Epidermal melanocyte (primary cell): ENCODE measurements around the gene ABCB9.
A peak's percentile ranks its signal among the peaks of the same experiment; 100 is the strongest.

Experiments
- DNase-seq: peaks from one replicate; pipeline ENCODE4 v3.0.0; 2011; ENCODE audit warnings: low spot score; ENCODE audit not compliant: insufficient read length

ABCB9 gene

GRCh38 chr12:122964439-122965257 is 1.6 kb downstream of the ABCB9 start:
- DNase-seq = no peak

GRCh38 chr12:122963941-122964265 is 2.4 kb downstream of the ABCB9 start:
- no peak for DNase-seq

- DNase-seq = no peak
Observed at GRCh38 chr12:122961531-122962329, 4.5 kb downstream of the ABCB9 start.

- DNase-seq = no peak
Observed at GRCh38 chr12:122960193-122960569, 6.1 kb downstream of the ABCB9 start.

- no peak for DNase-seq
Observed at GRCh38 chr12:122959566-122960192, 6.6 kb downstream of the ABCB9 start.

GRCh38 chr12:122958198-122958888 is 7.9 kb downstream of the ABCB9 start:
- no peak for DNase-seq

GRCh38 chr12:122956035-122956434 is 10.2 kb downstream of the ABCB9 start:
- DNase-seq = peak; percentile 3

- DNase-seq = peak; percentile 1
Observed at GRCh38 chr12:122955156-122955555, 11.1 kb downstream of the ABCB9 start.

- peak; percentile 89 for DNase-seq
Observed at GRCh38 chr12:122951979-122952892, 14.0 kb downstream of the ABCB9 start.

- no peak for DNase-seq
Observed at GRCh38 chr12:122951406-122951805, 14.9 kb downstream of the ABCB9 start.

- DNase-seq = no peak
Observed at GRCh38 chr12:122949816-122950675, 16.2 kb downstream of the ABCB9 start.

GRCh38 chr12:122949405-122949804 is 16.9 kb downstream of the ABCB9 start:
- no peak for DNase-seq

GRCh38 chr12:122948605-122949004 is 17.7 kb downstream of the ABCB9 start:
- no peak for DNase-seq

- DNase-seq = no peak
Observed at GRCh38 chr12:122947352-122947792, 18.9 kb downstream of the ABCB9 start.

GRCh38 chr12:122946690-122947341 is 19.4 kb downstream of the ABCB9 start:
- peak; percentile 96 for DNase-seq

GRCh38 chr12:122944605-122945592 is 21.4 kb downstream of the ABCB9 start:
- peak; percentile 50 for DNase-seq

GRCh38 chr12:122943196-122943595 is 23.1 kb downstream of the ABCB9 start:
- no peak for DNase-seq

GRCh38 chr12:122942637-122943036 is 23.6 kb downstream of the ABCB9 start:
- no peak for DNase-seq
